HG03442 (cell line): ENCODE data around the gene NYNRIN.

Experiments used
- ATAC-seq: cut with Tn5 transposase; IDR thresholded peaks from one replicate; pipeline ENCODE4 v1.9.1; 2021; ENCODE audit warnings: mild to moderate bottlenecking, moderate library complexity; ENCODE audit not compliant: unreplicated experiment

NYNRIN gene

GRCh38 chr14:24390701-24391468 lies 7.9 kb upstream of the NYNRIN start:
- ATAC-seq: no peak

GRCh38 chr14:24392325-24393091 lies 6.3 kb upstream of the NYNRIN start:
- ATAC-seq: no peak

GRCh38 chr14:24394275-24394674 lies 4.5 kb upstream of the NYNRIN start:
- ATAC-seq: no peak

- no peak for ATAC-seq
These were observed 2.9 kb upstream of the NYNRIN start for GRCh38 chr14:24395609-24396582.

- ATAC-seq: no peak
These were observed 1.0 kb upstream of the NYNRIN start for GRCh38 chr14:24397639-24398292.

GRCh38 chr14:24398293-24398652 lies 530 bp upstream of the NYNRIN start:
- ATAC-seq: no peak

- ATAC-seq: no peak
These were observed 632 bp downstream of the NYNRIN start for GRCh38 chr14:24399447-24399822.

GRCh38 chr14:24399999-24400718 lies 1.4 kb downstream of the NYNRIN start:
- ATAC-seq: no peak

GRCh38 chr14:24401810-24402702 lies 3.3 kb downstream of the NYNRIN start:
- ATAC-seq: no peak

GRCh38 chr14:24403294-24403998 lies 4.6 kb downstream of the NYNRIN start:
- ATAC-seq: no peak

GRCh38 chr14:24404814-24405213 lies 6.0 kb downstream of the NYNRIN start:
- no peak for ATAC-seq

- no peak for ATAC-seq
These were observed 7.6 kb downstream of the NYNRIN start for GRCh38 chr14:24406416-24406815.

GRCh38 chr14:24407608-24408325 lies 9.0 kb downstream of the NYNRIN start:
- no peak for ATAC-seq

GRCh38 chr14:24408764-24409163 lies 10.0 kb downstream of the NYNRIN start:
- ATAC-seq: no peak

- ATAC-seq: no peak
These were observed 10.4 kb downstream of the NYNRIN start for GRCh38 chr14:24409192-24409591.

- ATAC-seq: no peak
These were observed 11.2 kb downstream of the NYNRIN start for GRCh38 chr14:24409956-24410355.

- ATAC-seq: no peak
These were observed 12.9 kb downstream of the NYNRIN start for GRCh38 chr14:24411443-24412389.
